ENCODE measurements around the gene PTPRS.

The PTPRS gene

GRCh38 chr19:5305163-5305562 lies 35.4 kb downstream of the PTPRS start:
- DNase-seq: no peak

DNA sequence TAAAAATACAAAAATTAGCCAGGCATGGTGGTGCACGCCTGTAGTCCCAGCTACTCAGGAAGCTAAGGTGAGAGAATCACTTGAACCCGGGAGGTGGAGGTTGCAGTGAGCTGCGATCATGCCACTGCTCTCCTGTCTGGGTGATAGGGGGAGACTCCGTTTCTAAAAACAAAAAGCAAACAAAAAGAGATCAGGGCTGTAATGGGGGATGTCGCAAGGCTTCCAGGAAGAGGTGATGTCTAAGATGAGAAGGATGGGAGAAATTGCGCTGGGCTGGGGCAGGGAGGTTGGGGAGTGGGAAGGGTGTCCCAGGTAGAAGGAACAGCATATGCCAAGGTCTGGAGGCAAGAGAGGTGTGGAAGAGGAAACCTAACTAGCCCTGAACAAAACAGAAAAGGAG lies 36.1 kb downstream of the PTPRS start:
- no peak for DNase-seq

DNA sequence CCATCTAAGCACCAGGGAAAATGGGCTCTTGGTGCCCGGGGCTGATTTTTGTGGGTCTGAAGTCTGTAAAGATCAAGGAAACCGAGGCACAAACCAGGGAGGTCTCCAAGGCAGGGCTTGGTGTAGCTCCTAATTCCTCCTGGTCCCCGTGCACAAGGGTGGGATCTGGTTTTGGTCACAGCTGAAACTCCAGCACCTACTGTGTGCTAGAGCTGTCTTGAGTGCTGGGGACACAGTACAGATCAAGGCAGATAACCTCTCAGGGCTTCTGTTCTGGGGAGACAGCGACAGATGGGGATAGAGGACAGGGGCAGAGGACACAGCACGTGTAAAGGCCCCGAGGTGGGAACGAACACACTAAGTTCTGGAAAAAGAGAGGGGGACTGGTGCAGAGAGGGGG lies 37.4 kb downstream of the PTPRS start:
- DNase-seq: no peak

- no peak for DNase-seq
These were observed 38.2 kb downstream of the PTPRS start for GRCh38 chr19:5302396-5302795.

DNA sequence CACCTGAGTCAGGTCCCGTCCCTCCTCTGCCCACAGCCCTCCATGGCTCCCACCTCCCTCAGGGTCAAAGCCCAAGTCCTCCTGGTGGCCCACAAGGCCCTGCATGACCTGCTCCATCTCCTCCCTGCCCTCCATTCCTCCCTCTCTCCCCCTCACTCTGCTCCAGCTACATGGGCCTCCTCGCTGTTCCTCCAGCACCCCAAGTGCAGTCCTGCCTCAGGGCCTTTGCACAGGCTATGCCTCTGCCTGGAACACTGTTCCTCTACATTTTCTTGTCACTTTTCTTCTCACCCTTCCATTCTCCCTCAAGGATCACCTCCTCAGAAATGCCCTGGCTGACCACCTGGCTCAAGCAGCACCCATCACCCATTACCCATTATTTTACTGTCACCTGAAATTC lies 41.5 kb downstream of the PTPRS start:
- no peak for DNase-seq

DNA sequence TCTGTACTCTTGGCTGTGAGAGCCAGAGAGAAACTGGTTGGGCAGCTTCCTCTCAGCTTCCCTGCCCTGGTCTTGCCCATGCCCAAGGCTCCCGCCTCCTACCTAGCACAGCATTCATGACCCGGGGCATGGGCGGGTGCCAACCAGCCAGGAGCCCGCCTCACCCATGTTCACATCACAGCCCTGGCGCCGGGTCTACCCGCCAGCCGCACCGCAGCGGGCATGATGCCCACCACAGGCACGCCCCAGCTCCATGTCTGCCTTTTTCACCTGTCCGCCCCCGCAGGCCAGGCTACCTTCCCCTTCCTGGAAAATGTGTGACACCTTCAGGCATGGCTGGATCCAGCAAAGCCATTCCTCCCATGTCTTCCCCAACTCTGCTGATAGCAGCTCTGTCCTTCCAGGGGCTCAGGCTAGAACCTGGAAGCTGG lies 42.1 kb downstream of the PTPRS start:
- DNase-seq: no peak

GRCh38 chr19:5297272-5297669 lies 43.3 kb downstream of the PTPRS start:
- no peak for DNase-seq

- DNase-seq: no peak
These were observed 43.9 kb downstream of the PTPRS start for GRCh38 chr19:5296457-5297271.

DNA sequence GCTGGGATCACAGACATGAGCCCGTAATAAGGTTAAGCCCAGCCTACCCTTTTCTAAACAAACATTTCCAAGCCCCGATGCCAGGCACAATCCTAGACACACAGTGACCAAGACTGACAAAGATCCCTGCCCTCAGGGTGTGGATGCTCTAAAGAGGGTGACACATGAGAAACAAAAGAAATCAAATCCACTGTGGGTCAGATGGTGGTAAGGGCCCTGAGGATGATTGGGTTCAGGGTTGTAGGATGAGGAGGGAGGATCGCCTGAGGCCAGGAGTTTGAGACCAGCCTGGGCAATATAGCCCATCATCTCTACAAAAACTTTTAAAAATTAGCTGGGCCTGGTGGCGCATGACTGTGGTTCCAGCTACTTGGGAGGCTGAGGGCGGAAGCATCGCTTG lies 44.6 kb downstream of the PTPRS start:
- no peak for DNase-seq

- no peak for DNase-seq
These were observed 46.0 kb downstream of the PTPRS start for GRCh38 chr19:5294403-5295160.

DNA sequence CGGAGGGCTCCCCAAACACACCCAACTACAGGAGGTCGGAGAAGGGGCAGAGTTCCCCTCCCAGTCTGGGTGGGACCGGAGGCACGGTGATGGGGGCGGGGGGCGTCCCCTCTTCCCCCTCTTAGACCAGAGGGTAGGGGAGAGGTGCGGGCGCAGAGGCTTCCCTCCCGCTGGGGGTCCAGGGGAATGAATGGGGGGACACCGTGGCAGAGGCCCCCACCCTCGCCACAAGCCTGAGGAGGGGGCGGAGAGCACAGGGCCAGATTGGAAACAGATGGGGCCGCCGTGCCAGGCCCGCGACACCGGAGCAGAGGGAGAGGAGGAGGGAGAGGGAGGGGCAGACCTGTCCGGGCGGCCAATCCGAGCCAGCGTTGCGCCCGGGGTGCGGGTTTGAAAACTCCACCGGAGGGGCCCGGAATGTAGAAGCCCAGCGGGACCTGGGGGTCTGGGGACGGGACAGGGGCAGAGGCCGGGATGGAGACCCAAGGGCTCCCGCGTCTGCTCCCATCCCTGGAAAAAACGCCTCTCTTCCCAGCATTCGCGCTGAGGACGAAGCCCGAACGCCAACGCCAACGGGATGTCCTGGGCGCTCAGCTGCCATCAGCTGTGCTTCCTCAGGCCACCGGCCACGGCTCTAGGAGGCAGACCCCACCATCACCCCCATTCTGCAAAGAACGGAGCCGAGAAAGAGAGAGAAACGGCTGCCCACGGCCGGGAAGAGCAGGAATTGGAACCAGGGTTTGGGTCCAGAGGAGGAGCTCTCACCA lies 46.8 kb downstream of the PTPRS start:
- DNase-seq: no peak

GRCh38 chr19:5292822-5293611 lies 47.6 kb downstream of the PTPRS start:
- peak; percentile 18 for DNase-seq

GRCh38 chr19:5292453-5292821 lies 48.2 kb downstream of the PTPRS start:
- no peak for DNase-seq

DNA sequence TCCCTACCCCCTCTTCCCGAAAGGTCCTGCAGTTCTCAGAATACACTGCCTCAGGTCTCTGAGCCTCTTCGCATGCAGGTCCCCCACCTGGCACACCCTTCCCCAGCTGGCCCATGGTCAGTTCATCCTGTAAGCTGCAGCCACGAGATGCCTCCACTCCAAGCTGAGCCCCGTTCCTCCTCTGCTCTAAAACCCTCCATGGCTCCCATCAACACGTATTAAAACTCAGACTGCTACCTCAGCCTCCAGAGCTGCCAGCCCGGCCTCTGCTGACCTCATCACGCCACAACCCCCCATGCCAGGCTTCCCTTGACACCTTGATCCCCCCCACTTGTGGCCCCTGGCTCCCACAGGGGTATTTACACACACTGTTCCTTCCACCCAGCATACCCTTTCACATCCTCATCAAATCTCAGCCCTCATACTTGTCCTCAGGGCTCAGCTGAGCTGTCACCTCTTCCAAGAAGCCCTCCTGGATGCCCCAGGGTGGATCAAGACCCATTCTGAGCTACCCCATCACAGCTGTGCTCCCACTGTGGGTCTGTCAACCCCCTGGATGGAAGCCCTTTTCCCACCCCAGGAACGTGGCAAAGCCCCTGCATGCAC lies 48.9 kb downstream of the PTPRS start:
- DNase-seq: no peak
